Stimulated activated naive CD8-positive, alpha-beta T cell treated with anti-CD3 and anti-CD28 coated beads, Interleukin-15, Interleukin-2, amounts not matched to agents 100 ng/mL and 50 ng/mL, for 24 hours (primary cell): ENCODE data around the gene HELB.
A peak's percentile ranks its signal among the peaks of the same experiment; 100 is the strongest.

ENCODE experiments used
- H3K27ac Mint-ChIP-seq: one replicate; pipeline ENCODE4 v1.8.0; 2021; ENCODE audit warnings: mild to moderate bottlenecking, mixed read lengths
- H3K27me3 Mint-ChIP-seq: one replicate; pipeline ENCODE4 v1.8.0; 2021; ENCODE audit warnings: mixed read lengths
- H3K36me3 Mint-ChIP-seq: one replicate; pipeline ENCODE4 v1.8.0; 2021; ENCODE audit warnings: low read depth, mixed read lengths
- H3K4me1 Mint-ChIP-seq: one replicate; pipeline ENCODE4 v1.8.0; 2021; ENCODE audit warnings: low read depth, mixed read lengths
- H3K4me3 Mint-ChIP-seq: one replicate; pipeline ENCODE4 v1.8.0; 2021; ENCODE audit warnings: mild to moderate bottlenecking, mixed read lengths
- H3K9me3 Mint-ChIP-seq: one replicate; pipeline ENCODE4 v1.8.0; 2021; ENCODE audit warnings: mixed read lengths

Gene HELB

DNA sequence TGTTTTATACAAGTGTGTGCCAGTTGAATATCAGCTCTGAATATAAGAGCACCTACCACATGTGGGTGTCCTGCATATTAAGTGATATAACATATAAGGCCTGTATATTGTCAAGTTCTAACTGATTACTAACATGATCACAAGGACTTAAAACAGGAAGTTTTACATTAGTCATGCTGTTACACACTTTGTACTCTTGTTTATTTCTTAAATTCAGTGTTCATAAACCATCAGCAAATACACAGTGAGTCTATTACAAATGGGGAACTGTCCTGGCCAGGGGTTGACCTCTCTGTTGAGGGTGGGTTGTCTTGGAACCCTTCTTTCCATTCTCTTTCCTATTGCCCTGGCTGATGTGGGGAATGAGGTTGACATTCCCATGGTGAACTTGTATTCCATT is 19.1 kb downstream of the HELB start:
- Mint-ChIP-seq H3K27ac (peak overlapping the region; percentile 63), H3K4me1 (peaks cover 23% of the 10 kb centered on the region), H3K27me3 (no peaks in the 10 kb centered on the region), H3K4me3 (no peak overlapping the region), H3K9me3 (no peaks in the 10 kb centered on the region), H3K36me3 (peaks cover 70% of the 10 kb centered on the region)

DNA sequence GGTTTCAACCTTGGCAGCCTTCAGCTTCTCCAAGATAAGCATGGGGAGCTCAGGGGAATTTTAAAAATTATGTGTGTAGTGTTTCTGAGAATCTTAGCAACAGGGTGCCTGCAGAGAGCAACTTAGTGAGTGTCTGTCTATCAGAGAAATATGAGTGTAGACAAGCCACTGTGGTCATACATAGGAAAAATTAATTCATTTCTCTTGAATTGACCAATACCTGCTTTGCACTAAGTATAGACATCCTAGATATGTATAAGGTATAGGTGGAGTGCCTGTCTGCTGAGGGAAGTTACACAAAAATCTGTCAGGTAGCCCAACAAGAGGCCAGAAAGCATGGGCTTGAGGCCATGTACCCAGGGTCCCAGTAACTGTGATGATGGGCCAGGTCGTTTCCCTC is 20.7 kb downstream of the HELB start:
- Mint-ChIP-seq H3K27me3 (no peaks in the 10 kb centered on the region), H3K27ac (no peak overlapping the region), H3K9me3 (no peaks in the 10 kb centered on the region), H3K36me3 (peaks cover 78% of the 10 kb centered on the region), H3K4me1 (peaks cover 25% of the 10 kb centered on the region), H3K4me3 (no peak overlapping the region)

DNA sequence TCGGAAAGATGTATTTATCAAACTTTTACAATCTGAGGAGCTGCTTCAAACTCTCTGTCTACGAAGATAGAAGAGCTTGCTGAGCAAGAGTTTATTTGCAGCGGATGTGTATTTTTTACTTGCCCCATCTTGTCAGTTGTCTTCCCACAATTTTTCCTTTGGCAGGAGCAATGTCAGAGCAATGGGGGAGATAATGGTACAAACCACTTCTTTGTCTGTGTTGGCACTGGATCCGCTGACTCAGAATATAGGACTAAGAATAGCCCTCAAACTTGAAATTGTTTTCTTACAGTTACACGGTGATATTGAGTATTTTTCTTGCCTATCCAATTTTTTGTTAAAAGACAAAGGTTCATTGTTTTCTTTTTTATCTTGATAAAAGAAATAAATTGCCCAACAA is 27.6 kb downstream of the HELB start:
- H3K27me3 Mint-ChIP-seq, result no peaks in the 10 kb centered on the region
- peaks cover 65% of the 10 kb centered on the region for H3K36me3 Mint-ChIP-seq
- H3K4me3 Mint-ChIP-seq, result no peak overlapping the region
- peaks cover 18% of the 10 kb centered on the region for H3K4me1 Mint-ChIP-seq
- H3K27ac Mint-ChIP-seq, result no peak overlapping the region
- no peaks in the 10 kb centered on the region for H3K9me3 Mint-ChIP-seq

DNA sequence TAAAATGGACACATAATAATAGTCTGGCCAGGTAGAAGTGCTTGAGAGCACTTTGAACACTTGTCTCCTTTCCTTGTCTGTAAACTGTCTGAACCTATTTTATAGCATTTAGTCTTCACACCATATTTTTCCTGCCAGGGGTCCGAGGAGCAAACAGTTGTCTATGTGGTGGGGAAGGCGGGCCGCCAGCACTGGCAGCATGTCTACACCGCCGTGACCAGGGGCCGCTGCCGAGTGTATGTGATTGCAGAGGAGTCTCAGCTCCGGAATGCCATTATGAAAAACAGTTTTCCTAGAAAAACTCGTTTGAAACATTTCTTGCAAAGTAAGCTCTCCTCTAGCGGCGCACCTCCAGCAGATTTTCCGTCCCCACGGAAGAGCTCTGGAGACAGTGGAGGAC is 28.7 kb downstream of the HELB start:
- Mint-ChIP-seq H3K27me3 (no peaks in the 10 kb centered on the region), H3K9me3 (no peaks in the 10 kb centered on the region), H3K36me3 (peaks cover 54% of the 10 kb centered on the region), H3K4me3 (no peak overlapping the region), H3K4me1 (peaks cover 18% of the 10 kb centered on the region), H3K27ac (no peak overlapping the region)

DNA sequence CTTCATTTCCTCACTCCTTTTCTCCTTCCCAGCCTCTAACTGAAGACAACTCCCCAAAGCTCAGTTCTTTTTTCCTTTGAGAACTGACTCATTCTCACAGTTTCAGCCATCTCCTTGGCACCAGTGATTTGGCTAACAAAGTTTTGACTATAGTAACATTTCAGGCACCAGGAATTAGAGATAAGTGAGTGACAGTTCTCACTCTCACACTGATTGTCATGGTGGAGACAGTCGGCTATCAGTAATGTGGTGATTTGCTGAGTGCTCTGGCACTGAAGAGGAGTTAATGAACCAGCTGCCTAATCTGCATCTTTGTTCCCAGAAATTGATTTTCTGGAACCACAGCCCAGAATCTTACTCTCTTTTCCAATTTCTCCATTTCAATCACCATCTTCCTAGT is 29.5 kb downstream of the HELB start:
- H3K27me3 Mint-ChIP-seq, result no peaks in the 10 kb centered on the region
- peak overlapping the region; percentile 68 for H3K27ac Mint-ChIP-seq
- H3K4me1 Mint-ChIP-seq, result peaks cover 18% of the 10 kb centered on the region
- no peak overlapping the region for H3K4me3 Mint-ChIP-seq
- no peaks in the 10 kb centered on the region for H3K9me3 Mint-ChIP-seq
- peaks cover 51% of the 10 kb centered on the region for H3K36me3 Mint-ChIP-seq

DNA sequence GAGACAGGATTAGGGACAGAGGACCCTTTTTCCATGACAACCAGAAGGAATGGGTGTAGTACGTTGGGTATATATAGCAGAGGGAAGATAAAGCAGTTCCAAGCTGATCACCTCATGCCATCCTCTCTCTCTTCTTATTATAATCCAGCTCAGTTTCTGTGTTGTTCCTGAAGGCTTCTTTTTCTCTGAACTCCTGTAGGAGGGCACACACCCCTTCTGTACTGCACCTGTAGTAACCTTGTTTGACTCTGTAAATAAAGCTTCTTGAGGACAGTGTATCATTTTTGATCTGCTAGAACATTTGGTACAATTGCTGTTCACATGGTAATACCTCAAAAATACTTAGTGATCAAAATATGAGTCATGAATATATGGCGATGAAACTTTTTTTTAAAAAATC is 33.5 kb downstream of the HELB start:
- no peak overlapping the region for H3K27ac Mint-ChIP-seq
- H3K27me3 Mint-ChIP-seq, result no peaks in the 10 kb centered on the region
- H3K36me3 Mint-ChIP-seq, result peaks cover 50% of the 10 kb centered on the region
- peaks cover 11% of the 10 kb centered on the region for H3K4me1 Mint-ChIP-seq
- H3K9me3 Mint-ChIP-seq, result peaks cover 14% of the 10 kb centered on the region
- no peak overlapping the region for H3K4me3 Mint-ChIP-seq

DNA sequence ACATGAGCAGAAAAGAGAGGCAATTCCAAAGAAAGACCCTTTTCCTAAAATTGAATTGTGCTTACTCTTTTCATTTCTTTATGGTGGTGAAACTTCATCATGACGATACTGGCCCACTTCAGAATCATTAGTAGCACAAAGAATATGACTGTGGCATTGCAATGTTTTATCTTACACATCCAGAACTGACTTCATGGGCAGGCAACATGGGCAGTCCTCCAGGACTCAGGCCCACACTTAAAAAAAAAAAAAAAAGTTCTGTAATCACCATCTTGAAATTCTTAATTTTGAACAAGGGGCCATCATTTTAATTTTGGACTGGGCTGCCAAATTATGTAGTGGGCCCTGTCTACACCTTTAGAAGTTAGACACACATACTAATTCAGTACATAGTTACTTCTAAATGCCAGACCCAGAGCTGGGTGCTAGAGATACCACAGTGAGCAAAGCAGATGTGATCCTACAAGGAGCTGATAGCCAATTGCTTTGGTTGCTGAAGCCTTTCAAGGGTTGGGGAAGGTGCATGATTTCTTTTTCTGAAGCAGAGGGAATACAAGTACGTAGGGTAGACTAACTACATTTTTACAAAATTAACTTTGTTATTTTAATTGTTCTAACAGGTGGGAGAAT is 35.2 kb downstream of the HELB start:
- no peak overlapping the region for H3K27ac Mint-ChIP-seq
- H3K9me3 Mint-ChIP-seq, result peaks cover 23% of the 10 kb centered on the region
- no peaks in the 10 kb centered on the region for H3K27me3 Mint-ChIP-seq
- no peak overlapping the region for H3K4me3 Mint-ChIP-seq
- peaks cover 7% of the 10 kb centered on the region for H3K4me1 Mint-ChIP-seq
- peaks cover 50% of the 10 kb centered on the region for H3K36me3 Mint-ChIP-seq

DNA sequence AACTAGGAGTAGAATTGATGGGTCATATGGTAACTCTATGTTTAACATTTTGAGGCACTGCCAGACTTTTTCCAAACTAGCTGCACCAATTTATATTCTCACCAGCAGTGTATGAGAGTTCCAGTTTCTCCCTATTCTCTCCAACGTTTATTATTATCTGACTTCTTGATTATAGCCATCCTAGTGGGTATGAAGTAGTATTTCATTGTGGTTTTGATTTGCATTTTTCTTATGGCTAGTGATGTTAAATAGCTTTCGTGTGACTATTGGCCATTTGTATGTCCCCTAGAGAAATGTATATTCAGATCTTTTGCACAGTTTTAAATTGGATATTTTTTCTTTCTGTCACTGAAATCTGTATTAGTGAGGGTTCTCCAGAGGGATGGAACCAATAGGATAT is 37.8 kb downstream of the HELB start:
- H3K9me3 Mint-ChIP-seq, result peaks cover 23% of the 10 kb centered on the region
- no peaks in the 10 kb centered on the region for H3K27me3 Mint-ChIP-seq
- H3K36me3 Mint-ChIP-seq, result peaks cover 59% of the 10 kb centered on the region
- no peak overlapping the region for H3K27ac Mint-ChIP-seq
- peaks cover 18% of the 10 kb centered on the region for H3K4me1 Mint-ChIP-seq
- H3K4me3 Mint-ChIP-seq, result no peak overlapping the region

DNA sequence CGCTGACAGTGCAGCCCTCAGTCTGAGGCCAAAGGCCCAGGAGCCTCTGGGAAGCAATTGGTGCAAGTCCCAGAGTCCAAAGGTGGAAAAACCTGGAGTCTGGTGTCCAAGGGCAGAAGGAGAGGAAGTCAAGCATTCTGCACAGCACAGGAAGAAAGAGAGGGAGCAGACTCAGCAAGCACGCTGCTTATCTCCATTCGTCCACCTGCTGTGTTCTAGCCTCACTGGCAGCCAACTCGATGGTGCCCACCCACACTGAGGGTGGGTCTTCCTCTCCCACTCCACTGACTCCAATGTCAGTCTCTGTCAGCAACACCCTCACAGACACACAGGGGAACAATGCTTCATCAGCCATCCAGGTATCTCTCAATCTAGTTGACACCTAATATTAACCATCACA is 38.8 kb downstream of the HELB start:
- H3K36me3 Mint-ChIP-seq, result peaks cover 66% of the 10 kb centered on the region

DNA sequence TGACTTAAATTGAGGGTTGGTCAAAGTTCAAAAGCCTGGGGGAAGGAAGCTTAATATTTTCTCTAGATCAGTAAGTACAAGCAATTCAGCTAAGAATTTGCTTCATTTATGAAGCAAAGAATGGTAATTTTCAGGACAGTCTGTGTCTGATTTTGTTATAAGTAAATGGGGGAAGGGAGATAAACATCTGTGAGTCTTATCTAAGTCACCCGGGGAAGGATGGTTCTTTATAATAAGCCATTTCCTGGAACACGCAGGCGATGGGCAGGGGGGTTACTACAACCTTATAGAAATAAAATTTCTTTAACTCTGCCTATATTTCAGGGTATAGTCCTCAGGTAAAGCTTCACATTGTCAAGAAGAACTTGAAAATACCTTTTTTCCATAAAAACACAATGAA is 42.9 kb downstream of the HELB start:
- H3K27me3 Mint-ChIP-seq, result no peaks in the 10 kb centered on the region
- no peak overlapping the region for H3K4me3 Mint-ChIP-seq
- H3K36me3 Mint-ChIP-seq, result peaks cover 79% of the 10 kb centered on the region
- peaks cover 35% of the 10 kb centered on the region for H3K4me1 Mint-ChIP-seq
- H3K9me3 Mint-ChIP-seq, result peaks cover 11% of the 10 kb centered on the region
- peak overlapping the region; percentile 54 for H3K27ac Mint-ChIP-seq

More for the DNA sequence above, 38.8 kb downstream of the HELB start:
- no peak overlapping the region for H3K27ac Mint-ChIP-seq
- H3K9me3 Mint-ChIP-seq, result peaks cover 23% of the 10 kb centered on the region
- no peak overlapping the region for H3K4me3 Mint-ChIP-seq
- H3K27me3 Mint-ChIP-seq, result no peaks in the 10 kb centered on the region
- peaks cover 28% of the 10 kb centered on the region for H3K4me1 Mint-ChIP-seq

DNA sequence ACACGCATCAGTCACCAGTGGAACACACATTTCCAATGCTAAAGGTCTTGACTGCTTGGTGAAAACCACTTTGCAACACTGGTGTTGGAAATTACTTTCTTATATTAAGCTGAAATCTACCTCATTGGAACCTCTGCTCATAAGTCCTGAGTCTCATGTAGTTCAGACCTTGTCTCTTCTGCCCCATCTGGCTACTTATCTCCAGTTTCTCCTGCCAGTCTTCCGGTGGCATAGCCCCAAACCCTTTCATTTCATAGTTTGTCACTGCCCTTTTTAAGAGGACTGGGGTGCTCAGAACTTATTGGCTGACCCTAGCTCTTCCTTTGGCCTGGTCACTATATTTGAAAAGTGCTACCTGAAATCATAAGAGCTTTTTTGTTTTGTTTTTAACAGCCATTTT is 43.7 kb downstream of the HELB start:
- peaks cover 9% of the 10 kb centered on the region for H3K9me3 Mint-ChIP-seq
- peaks cover 76% of the 10 kb centered on the region for H3K36me3 Mint-ChIP-seq
- H3K4me1 Mint-ChIP-seq, result peaks cover 35% of the 10 kb centered on the region
- H3K4me3 Mint-ChIP-seq, result no peak overlapping the region
- H3K27me3 Mint-ChIP-seq, result no peaks in the 10 kb centered on the region
- no peak overlapping the region for H3K27ac Mint-ChIP-seq

DNA sequence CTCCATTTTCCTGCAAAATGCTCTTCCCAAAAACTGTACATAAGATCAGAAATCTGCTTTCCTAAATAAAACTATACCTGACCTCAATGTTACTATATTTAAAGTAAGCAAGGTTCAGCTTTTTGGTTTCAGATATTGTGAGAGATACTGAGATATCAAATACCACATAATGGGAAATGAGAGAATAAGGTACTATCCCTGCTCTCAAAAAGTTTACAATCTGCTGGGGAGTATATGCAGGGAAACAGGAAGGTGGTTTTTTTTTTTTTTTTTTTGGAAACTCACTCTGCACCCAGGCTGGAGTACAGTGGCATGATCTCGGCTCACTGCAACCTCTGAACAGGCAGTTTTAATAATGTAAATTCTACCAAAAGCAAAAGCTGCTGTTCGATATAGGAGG is 49.0 kb downstream of the HELB start:
- Mint-ChIP-seq H3K4me3 (no peak overlapping the region), H3K27me3 (no peaks in the 10 kb centered on the region), H3K36me3 (peaks cover 40% of the 10 kb centered on the region), H3K9me3 (no peaks in the 10 kb centered on the region), H3K27ac (no peak overlapping the region), H3K4me1 (peaks cover 6% of the 10 kb centered on the region)

DNA sequence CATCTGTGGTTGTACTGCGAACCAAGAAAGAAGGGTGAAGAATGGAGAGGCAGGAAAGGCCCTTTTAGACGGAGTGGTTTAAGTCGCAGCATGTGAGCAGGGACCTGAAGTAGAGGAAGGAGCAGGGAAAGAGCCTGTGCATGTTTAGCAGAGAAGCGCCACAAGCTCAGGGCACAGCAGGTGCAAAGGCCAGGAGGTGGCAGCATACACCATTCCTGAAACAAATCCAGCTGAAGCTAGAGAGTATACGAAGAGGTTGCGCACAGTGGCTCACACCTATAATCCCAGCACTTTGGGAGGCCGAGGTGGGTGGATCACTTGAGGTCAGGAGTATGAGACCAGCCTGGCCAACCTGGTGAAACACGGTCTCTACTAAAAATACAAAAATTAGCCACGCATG is 49.9 kb downstream of the HELB start:
- Mint-ChIP-seq H3K9me3 (no peaks in the 10 kb centered on the region), H3K27ac (no peak overlapping the region), H3K27me3 (no peaks in the 10 kb centered on the region), H3K4me3 (no peak overlapping the region), H3K4me1 (no peaks in the 10 kb centered on the region), H3K36me3 (peaks cover 31% of the 10 kb centered on the region)

DNA sequence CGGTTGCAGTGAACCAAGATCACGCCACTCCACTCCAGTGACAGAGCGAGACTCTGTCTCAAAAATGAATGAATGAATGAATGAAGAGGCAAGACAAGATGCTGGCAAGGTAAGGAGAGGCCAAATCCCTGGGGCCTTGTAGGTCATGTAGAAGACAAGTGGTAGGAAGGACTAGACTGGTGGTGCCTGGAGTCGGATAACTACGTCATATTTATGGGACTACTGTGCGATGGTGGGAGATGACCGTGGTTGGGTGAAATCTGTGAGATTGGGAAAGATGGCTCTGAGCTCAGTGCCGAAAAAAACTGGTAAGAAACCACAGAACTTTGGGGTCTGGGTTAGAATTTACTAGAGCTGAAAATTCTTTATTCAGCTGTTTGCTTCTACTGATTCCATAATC is 50.6 kb downstream of the HELB start:
- Mint-ChIP-seq H3K4me3 (no peak overlapping the region), H3K36me3 (peaks cover 25% of the 10 kb centered on the region), H3K4me1 (no peaks in the 10 kb centered on the region), H3K27me3 (no peaks in the 10 kb centered on the region), H3K27ac (no peak overlapping the region), H3K9me3 (no peaks in the 10 kb centered on the region)

DNA sequence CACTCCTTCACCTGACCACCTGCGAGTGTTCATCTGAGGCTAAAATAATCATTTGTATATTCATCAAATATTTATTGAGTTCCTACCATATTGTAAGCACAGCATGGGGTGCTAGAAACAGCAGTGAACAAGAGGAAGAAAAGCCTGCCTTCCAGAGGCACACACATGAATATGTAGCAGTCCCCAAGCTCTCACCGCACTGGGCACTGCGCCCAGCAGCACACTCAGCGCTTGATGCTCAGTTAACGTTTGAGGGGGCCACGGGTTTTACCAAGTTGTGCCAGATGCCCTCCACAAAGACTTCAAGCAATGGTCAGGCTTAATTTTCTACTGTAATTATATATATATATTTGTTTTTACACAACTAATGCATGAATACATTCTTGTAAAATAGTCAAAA is 52.0 kb downstream of the HELB start:
- Mint-ChIP-seq H3K27ac (peak overlapping the region; percentile 17), H3K36me3 (peaks cover 20% of the 10 kb centered on the region), H3K4me1 (no peaks in the 10 kb centered on the region), H3K9me3 (no peaks in the 10 kb centered on the region), H3K4me3 (no peak overlapping the region), H3K27me3 (no peaks in the 10 kb centered on the region)

DNA sequence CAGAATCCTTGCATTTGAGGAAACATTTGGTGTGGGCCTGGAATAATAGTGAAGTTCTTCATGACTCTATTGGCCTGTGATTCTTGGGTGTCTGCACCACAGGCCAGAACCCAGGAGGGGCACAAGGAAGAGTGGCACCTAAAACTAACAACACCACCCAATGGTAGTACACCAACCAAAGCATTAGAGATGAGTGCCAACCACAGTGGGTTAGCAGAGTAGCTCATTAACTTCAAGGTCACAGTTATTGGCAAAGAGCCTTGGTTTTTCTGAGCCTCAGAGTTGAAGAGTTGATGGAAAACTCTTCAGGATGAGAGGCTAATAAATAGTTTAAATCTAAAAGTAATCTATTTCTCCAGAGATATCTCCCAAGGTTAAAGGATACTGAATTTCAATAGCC is 57.0 kb downstream of the HELB start:
- H3K9me3 Mint-ChIP-seq, result no peaks in the 10 kb centered on the region
- no peak overlapping the region for H3K4me3 Mint-ChIP-seq
- no peak overlapping the region for H3K27ac Mint-ChIP-seq
- peaks cover 3% of the 10 kb centered on the region for H3K36me3 Mint-ChIP-seq
- no peaks in the 10 kb centered on the region for H3K4me1 Mint-ChIP-seq
- H3K27me3 Mint-ChIP-seq, result no peaks in the 10 kb centered on the region
